ENCODE measurements around the gene USP7.
A peak's percentile ranks its signal among the peaks of the same experiment; 100 is the strongest.
"Not testable (repeated sequence)": the region's sequence is repeated elsewhere in the genome, so short reads cannot be mapped to it uniquely, and the experiment has no call there.

The USP7 gene

DNA sequence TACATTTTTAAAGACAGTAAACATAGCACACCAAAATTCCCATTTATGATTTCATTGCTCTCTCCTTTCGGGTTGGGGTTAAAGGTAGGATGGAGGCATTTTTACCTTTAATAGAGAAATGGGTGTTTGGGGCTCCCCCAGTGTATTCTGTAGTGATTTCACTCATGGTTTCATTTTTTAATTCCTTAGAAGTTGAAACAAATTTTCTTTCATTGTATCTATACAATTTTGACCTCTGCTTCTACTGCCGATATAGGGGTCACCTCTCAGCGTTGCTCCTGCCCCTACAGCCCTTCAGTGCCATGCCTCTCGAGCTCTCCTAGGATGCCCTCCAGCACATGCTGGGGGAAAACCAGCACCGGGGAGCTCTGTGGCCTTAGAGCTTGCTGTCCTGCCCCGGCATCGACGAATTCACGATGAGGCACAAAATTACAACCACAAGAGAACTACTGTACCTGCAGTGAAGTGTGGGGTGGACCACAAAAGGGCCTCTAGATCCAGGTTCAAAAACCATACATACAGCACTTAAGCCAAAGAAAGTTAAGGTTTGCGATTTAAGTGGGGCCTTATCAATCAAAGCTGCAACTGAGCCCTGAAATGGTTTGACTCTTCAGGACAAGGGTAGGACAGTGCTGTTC lies 42.2 kb downstream of the USP7 start:
- no peak for DNase-seq

- no peak for DNase-seq
Measured at GRCh38 chr16:8920645-8921346, 42.9 kb downstream of the USP7 start.

DNA sequence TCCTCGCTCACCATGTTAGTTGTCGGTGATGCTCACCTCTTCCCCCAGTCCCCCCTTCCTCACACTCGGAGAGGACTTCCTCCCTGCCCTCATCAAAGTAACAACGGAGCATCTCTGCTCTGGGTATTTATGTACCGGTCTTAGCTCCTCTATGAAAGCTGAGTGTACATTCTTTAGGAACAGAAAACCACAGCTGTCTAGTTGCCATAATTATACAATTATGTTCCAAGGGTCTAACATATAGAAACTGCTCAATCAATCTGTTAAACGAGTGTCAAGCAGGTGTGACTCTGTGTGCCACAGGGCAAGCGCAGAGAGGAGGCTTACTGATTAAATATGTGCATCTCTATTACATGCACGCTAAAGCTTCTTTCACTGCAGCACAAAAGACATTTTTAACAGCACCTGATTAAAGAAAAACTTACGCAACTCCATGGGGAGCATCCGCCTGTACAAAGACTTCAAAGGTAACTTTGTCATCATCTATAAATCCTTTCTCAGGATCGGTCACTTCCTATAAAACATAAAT lies 43.7 kb downstream of the USP7 start:
- DNase-seq = no peak

- no peak for DNase-seq
Measured at GRCh38 chr16:8919089-8919933, 44.4 kb downstream of the USP7 start.

DNA sequence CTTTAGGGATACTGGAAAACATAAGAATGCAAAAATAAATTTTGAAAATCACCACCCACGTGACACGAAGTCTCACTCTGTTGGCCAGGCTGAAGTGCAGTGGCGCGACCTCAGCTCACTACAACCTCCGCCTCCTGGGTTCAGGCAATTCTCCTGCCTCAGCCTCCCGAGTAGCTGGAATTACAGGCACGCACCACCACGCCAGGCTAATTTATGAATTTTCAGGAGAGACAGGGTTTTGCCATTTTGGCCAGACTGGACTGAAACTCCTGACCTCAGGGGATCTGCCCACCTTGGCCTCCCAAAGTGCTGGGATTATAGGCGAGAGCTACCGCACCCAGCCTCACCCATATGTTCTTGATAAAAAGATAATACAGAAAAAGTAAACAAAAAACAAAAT lies 46.4 kb downstream of the USP7 start:
- DNase-seq = not testable (repeated sequence)

DNA sequence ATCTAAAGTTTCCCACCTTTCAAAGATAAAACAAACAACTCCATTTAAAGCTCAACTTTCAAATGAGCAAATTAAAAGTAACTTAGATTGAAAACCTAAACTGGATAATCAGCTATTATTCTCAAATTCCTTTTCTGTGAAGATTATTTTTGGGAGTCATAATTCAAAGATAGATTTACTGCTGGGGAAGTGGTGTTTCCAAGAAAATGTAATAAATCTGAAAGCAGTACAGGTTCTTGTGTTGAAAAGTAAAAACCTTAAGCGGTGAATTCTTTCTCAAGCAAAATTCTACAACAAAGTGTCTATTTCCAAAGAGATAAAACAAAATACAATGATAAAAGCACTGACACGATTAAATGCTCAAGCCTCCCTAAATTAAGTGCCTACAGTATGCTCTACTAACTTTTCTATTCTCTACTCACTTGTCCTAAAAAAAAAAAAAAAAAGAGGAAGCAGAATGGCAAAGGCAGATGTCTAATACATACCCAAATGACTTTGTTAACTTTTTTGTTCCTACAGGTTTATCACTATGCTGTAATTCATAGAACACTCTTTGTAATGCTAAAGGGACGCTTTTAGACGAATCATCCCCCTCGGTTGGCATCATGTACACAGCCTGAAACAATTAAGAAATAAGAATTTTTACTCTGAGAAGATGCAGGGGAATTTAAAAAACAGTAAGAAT lies 47.0 kb downstream of the USP7 start:
- no peak for DNase-seq

DNA sequence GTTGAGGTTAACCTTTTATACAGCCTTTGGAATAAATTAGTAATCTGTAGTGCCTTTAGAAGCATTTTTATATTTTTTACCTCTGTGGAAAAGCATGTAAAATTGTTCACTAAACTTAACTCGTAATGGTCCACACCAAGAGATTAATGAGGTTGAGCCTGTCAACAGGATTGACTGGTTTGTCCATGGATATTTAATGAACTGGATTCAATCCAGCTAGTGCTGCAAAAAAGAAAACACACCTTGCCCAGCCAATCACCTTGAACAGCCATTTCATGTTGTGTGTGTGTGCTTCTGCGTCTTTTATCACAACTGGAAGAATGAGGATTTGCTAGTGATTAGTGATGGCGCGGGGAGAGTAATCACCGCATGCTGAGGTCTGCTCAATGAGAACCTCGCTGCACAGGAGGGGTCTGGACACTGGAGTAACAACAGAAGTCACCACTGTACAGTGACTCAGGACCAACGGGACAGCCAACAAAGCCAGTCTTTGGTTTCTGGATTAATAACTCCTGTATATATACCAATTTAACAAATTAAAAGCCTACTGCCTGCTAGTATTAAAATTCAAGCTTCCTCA lies 47.9 kb downstream of the USP7 start:
- no peak for DNase-seq

DNA sequence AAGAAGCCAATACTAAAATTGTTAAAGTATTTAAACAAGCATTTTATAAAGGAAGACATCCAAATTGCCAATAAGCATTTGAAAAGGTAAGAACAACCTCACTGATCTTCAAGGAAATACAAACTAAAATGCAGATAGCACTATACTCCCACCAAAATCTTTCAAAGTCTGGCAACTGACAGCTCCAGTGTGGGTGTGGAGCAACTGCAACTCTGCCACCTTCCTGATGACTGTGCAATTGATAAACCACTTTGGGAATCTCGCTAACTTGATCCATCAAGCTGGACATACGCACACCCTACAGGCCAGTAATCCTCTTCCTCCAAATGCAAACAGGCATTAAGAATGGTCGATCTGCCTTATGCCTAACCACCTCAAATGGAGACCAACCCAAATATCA lies 49.6 kb downstream of the USP7 start:
- no peak for DNase-seq

GRCh38 chr16:8912793-8913192 lies 50.9 kb downstream of the USP7 start:
- DNase-seq = no peak

GRCh38 chr16:8910811-8911210 lies 52.9 kb downstream of the USP7 start:
- DNase-seq = no peak

- DNase-seq = no peak
Measured at GRCh38 chr16:8908810-8909468, 54.8 kb downstream of the USP7 start.

- DNase-seq = no peak
Measured at GRCh38 chr16:8907096-8907495, 56.6 kb downstream of the USP7 start.

GRCh38 chr16:8905795-8906591 lies 57.7 kb downstream of the USP7 start:
- DNase-seq = no peak

- DNase-seq = peak; percentile 35
Measured at GRCh38 chr16:8905168-8905762, 58.4 kb downstream of the USP7 start.

DNA sequence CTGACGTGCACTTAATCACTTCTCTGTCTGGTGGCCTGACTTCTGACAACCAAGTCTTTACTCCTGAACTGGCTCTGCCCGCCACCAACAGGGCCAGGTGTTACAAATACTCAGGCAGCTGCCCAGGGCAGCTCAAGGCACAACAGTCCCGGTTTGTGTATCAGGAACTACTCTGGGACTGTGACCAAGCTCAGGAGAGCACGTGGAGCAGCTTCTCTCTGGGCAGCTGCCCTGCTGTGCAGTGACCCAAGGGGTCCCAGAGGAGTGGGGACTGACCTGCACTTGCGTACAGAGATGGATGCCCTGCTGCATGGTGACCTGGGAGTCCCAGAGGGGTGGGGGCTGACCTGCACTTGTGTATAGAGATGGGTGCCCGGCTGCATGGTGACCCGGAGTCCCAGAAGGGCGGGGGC lies 59.7 kb downstream of the USP7 start:
- DNase-seq = no peak

DNA sequence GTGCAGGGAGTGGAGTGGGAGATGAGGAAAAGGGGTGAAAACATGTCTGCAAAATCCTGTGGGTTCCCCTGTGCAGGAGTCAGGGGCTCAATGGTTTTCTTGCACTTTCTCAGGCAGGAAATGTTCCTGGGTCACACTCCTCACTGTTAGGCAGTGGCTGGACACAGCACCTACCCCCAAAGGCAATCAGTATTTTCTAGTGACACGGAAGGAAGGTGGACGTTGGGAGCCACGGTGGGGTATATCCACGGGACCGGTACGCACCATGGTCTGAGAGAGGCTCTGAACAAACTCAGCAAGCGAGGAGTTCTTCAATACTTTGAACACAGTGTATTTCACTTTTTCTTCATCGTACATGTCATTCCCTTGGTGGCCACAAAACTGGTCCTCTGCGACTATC lies 60.7 kb downstream of the USP7 start:
- no peak for DNase-seq

DNA sequence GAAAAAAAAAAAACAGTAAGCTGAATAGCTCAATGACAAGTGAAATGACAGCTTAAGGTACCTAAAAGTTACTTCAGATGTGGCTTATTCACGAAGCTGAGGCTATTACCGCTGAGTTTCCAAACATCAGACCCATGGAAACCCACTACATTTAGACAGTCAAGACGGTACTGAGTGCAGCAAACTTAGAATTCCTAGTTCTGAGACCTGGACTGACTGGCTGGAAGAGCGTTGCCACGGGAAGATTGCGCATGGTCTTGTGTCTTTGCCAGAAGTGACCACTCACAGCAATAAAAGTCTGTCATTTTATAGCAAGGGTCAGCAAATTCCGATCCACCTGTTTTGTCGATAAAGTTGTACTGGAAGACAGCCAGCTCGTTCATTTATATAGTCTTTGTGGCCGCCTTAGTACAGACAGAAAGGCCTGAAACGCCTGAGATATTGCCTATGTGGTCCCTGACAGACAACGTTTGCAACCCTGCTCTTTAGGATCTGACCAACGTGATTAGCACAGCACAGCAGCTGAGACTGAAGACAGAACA lies 62.3 kb downstream of the USP7 start:
- DNase-seq = no peak

GRCh38 chr16:8900343-8900742 lies 63.4 kb downstream of the USP7 start:
- no peak for DNase-seq

DNA sequence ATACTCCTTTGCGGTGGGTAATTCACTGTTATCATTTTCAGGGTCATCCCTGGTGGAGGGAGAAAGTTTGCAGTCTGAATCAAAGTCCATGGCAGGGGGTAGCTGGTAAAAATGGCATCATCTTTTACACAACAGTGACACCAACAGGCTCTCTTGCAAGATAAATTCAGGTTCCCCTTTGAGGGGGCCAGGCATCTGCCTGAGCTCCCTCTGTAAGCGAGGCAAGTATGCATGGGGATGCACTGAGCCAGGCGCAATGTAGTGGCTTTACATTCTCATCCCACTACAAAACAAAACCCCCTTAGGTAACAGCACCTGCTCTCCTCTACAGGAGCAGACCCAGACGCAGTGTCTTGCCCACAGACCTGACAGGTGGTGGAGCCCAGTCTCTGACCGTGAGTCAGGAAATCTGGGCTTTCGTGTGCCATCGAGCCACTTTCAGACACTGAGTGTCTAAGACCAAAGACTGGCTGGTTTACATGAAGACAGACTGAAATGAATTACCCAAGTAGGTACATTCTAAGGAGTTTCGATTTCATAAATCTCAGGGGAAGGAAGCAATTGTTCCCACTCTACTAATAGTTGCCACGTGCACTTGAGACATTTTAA lies 63.9 kb downstream of the USP7 start:
- DNase-seq = no peak

Measured in CD4-positive, alpha-beta T cell treated with Interleukin-10 for 1 hour (primary cell).